Right lung (tissue), 5 donors: ENCODE measurements around the gene ALLC. TPM values are rescaled to one million over a fixed set of nuclear protein-coding genes. Genes with fewer than 3 reads are reported as not detected.
"Not testable (repeated sequence)": the region's sequence is repeated elsewhere in the genome, so short reads cannot be mapped to it uniquely, and the experiment has no call there.

Experiments used
- DNase-seq, 2 donors: peaks; one replicate each; pipeline ENCODE4 v3.0.0-alpha.2; 2013
- polyA plus RNA-seq, 5 donors: library from polyadenylated mRNA; unstranded; fragments of 120-200 nt; gene quantifications; one replicate each; pipeline versions ENCODE4 v1.2.1 to v1.2.3, GENCODE V29; 2013; ENCODE audit warnings: inconsistent platforms in 1 of 5, low replicate concordance in 1 of 5; ENCODE audit not compliant: insufficient read length in 5 of 5, insufficient read depth in 1 of 5

The ALLC gene
- polyA plus RNA-seq, 5 donors: not detected

DNA sequence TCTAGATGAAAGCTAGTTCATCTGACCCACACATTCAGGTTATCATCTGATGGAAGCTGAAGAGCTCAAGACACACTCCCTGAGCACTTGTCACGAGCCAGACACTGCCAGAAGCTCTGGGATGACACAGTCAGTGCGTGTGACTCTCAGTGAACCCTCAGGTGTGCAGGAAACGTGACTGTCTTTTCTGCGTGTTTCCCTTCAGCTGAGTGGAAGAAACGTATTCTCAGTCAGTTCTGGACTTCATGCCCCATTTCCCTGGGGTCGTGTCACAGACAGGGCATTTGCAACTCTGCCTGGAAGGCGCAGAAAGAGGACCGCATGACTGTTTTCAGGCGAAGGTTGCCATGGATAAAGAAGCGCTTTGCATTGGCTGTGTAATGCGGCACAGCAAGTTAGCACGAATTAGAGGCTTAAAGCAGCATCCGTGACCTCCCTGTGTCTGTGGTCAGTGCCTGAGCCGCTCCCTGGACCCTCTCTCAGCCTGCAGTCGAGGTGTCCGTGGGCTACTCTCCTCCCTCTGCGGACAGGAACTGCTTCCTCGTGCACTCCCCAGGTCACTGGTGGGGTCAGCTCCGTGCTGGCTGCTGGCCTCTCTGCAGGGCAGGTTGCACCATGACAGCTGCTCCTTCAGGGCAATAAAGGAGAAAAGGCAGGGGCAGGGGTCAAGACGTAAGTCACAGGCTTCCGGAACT is 3.3 kb upstream of the ALLC start:
- no peak for DNase-seq

DNA sequence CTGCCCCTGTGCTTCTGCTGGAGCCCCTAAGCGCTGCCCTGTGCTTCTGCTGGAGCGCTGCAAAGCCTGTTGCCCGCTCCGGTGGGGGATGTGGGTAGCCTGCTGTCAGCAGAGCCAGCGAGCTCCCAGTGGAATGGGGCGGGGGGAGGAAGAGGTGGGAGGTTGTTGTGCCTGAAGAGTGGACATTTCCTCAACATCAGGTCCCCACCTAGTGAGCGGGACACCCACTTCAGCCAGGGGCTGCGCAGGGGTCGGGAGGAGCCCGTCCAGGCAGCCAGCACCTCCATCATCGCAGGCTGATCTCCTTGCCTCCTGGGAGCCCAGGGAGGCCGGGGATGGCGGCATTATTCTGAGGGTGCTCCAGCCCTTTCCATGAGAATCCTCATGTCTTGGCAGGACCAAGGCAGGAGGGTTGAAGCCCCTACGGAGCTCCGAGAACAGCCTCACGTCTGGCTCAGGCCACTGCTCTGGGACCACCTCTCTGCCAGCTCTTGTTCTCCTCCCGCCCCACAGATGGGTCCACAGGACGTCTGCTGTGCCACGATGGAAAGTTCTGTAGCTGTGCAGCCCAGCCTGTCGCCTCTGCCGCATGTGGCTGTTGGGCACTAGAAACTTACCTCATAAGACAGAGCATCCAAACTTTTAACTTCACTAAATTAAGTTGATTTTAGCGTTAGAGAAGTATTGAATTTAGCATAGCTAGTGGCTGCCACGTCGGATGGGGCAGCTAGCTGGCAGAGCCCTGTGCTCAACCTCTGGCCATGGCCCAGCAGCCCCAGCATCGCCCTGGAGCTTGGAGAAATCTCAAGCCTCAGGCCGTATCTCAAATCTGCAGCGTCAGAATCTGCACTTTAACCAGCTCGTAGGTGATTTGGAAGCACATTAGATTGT is 1.9 kb upstream of the ALLC start:
- no peak for DNase-seq

DNA sequence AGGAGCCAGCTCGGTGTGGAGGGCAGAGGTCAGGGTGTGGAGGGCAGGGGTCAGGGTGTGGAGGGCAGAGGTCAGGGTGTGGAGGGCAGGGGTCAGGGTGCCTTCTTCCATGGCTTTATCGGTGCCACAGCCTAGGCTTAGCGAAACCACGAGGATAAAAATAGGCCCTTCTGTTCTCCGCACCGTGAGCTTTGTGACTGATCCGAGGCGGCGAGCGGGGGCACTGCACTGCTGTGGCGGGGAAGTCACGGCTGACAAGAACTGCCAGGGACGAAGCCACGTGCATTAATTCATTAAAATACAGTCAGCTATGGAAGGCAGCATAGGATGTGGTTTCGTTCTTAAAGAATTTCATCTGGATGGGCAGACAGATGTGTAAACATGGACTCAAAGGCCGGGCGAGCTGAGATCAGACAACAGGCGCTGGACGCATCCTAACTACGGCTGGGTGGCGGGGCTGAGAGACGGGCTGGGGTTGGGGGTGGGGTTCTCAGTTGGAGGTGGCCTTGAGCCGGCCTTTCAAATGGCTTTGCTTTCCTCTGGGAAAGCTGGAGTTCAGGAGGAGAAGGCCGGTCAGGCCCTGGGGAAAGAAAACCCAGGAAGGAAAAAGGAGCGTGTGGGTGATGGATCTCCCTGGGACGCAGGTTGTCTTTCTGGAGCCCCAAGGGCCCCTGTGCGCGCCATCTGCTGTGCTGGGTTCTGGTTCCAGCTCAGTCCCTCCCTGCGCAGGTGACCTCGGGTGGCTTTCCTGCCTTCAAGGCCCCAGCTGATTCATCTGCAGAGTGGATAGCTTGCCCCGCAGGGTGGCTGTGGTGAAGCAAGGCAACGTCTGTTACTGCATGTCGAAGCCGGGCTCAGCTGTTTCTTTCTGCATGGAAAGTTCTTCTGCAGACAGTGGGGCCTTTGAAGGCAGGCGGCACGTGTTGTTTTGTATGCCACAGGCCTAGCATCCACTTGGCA is 958 bp upstream of the ALLC start:
- no peak for DNase-seq

DNA sequence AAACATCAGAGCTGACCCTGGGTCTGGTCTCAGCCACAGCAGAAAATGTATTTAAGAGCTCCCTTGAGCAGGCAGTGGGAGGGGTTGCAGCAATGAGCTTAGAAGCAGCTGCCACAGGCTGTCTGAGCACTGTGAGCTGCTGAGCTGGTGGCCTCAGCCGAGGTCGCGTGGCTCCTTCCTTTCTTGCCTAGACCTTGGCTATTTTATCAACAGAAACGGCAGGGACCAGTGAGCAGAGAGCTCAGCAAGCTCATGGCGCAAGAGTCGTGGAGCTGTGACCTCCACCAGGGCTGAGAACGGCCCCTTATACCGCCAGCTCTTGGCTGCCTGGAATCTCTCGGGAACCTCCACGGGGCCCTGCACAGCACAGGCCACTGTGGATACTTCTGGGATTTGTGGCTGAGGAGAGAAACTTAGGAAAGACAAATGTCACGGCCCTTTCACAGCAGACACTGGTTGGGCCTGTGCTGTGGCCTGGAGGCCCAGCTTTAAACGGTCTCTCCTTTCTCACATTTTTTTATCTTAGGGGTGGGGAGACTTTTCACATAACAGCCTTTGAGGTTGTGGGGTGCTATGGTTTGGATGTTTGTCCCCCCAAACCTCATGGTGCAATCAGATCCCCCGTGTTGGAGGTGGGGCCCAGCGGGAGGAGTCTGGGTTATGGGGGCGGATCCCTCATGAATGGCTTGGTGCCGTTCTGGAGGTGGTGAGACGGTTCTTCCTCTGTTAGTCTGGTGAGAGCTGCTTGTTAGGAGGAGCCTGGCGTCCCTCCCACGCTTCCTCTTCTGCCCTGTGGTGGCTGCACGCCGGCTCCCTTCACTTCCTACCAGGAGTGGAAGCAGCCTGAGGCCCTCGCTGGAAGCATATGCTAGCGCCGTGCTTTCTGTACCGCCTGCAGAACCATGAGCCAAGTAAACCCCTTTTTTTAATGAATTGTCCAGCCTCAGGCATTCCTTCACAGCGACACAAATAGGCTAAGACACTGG is 1.7 kb downstream of the ALLC start:
- DNase-seq: peak; percentile 56 to 60

DNA sequence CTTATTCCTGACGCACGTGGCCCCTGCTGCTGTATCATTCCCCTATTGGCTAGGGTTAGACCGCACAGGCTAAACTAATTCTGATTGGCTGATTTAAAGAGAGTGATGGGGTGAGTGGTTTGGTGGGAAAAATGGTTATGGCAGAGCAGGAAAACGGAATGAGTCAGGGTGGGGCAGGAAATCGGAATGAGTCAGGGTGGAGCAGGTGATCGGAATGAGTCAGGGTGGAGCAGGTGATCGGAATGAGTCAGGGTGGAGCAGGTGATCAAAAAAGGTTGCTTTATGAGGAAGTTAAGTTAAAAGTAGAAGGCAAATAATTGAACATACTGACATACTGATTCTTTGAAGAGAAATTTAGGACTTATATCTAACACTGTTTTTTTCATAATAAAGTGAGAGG is 2.6 kb downstream of the ALLC start:
- DNase-seq: not testable (repeated sequence)

DNA sequence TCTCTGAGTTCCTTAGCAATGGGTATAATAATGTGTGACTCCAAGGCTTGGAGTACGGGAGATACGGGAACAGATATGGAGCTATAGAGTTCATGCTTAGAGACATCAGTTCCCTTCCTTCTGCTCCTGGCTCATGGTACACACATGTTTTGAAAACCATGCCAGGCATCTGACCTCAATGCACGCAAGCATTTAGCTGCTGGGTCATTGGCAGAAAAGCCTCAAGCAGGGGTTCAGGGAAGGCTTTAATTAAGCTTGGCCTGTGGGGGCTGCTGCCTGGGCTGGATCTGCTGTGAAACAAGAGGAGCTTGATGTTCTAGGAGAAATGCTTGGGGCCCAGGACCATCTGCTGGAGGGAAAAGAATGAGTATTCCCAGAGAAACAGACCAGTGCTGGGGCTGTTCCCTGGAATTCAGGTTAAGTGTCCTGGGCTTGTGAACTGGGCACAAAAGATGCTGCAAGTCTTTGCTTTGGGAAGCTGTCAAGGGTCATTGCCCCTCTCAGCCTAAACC is 3.2 kb downstream of the ALLC start:
- DNase-seq: no peak

DNA sequence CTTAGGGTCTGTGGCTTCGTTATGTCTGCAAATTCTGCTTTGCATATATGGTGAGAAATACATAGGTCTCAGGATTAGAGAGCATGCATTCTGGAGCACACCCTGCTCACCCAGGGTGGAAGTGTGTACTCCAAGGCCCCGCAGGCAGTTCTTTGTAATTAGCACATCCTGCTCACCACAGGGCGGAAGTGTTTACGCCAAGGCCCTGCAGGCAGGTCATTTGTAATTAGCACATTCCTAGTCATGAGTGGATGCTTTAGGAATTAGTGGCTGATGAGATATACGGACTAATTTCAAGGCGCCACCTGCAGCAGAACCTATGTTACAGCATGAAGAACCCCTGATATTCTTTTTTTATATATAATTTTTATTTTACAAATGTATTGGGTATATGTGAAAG is 4.2 kb downstream of the ALLC start:
- DNase-seq: no peak

DNA sequence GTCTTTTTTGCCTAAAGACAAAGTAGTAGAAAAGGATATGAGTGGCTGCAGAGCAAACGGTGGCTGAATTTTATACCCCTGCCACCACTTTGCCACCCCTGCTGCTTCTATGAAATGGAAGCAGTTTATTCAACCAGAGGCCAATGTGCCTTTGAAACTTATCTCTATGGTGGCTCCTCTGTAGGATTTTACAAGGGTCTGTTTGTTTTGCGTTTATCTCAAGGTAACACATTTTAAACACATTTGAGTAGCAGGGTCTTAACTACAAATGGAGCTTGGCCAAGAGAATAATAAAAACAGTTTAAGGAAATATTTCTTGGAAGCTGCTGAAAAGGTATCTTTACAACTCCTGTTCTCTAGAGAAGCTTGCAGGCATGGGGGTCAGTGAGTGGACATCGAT is 6.1 kb downstream of the ALLC start:
- no peak for DNase-seq

DNA sequence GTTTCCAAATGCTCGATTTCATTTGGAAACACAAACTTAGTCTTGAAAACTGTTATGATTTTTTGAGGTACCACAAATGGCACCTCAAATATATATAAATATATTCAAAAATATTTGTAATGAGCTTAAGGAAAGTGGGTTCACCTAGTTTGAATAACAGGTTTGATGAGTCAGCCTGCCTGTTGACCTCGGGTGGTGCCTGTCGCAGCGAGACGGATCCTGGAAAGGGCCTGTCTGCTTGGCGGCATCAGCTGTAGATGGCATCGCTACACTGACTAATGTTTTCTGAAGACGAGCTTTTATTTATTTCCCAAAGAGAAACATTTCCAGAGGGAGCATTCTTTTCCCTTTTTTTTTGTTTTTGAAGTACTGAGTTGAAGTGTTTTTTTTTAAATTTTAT is 6.9 kb downstream of the ALLC start:
- DNase-seq: no peak

DNA sequence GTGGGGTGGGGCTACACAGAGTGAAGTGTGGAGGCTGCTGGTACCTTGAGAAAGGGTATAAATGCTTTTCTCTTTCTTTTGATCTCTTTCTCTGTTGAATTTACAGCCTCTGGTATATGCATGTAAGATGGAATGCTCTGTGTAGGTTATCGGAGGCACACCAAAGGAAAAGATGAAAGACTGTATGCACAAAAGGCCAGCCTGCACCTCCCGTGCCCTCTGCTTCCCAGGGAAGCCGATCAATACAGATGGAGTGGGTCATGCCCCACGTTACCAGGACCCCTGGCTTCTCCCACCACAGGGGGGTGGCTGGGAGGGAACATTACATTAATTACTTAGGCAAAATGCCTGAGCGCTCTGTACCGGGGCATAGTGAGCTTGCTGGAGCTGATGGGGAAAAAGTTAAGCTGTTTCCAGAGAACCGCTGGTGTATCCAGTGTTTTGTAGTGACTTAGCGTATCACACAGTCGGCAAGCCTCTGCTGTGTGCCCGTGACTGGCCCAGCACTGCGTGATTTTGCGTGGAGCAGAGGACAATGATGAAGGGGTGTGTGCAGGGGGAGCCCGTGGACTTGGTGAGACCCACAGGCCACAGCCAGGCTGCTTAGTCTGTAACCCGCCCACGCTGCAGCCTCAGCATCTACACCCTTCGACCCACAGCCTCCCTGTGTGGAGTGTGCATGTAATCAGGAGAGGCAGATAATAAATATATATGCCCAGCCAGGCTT is 8.0 kb downstream of the ALLC start:
- no peak for DNase-seq

DNA sequence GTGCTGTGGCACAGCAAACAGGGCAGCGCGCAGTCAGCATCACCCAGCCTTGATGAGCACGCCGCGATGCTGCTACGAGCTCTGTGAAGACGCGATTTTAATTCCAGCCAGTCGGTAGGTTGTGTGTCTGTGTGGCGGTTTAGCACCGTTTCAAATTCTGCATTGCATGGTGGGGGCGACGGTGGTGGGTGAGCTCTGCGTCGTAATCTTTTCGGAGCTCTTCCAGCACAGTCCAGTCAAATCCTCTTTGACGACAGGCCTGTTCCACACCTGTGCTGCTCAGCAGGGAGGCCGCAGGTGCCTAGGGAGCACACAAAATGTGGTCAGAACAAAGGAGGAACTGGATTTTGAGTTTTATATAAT is 8.6 kb downstream of the ALLC start:
- no peak for DNase-seq

DNA sequence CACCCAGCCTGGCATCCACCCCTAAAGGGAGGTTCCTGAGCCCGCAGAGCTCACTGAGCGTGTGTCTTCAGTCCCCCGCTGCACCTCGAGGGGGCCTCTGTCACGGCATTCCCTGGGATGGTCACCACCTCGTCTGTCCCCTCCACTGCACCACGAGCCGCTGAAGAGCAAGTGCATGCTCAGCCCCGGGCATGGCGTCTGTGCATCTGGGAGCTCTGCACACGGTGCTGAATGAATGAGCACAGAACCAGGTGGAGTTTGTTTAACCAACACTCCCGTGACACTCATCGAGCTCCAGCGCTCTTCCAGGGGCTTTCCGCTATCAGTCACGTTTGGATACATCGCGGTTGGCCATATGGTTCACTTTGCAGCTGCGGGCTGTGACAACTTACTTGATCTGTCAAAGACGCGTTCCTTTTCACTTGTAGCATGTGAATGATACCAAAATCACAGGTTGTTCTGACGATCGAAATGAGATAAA is 9.2 kb downstream of the ALLC start:
- DNase-seq: peak; percentile 43 to 56

DNA sequence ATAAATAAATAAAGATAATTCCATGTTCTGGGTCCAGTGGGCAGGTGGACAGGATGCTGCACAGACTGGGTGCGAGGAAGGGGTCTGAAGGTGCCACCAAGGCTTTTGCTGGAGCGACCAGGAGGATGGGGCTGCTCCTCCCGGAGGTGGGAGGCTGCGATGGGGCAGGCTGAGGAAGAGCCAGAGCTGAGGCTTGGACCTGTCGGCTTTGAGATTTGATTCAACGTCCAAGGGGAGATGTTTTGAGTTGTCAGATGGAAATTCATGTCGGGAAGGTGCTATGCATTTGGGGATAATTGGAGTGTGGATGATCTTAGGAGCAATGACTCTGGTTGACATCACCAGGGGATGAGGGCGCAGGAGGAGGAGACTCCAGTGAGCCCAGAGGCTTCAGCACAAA is 11.7 kb downstream of the ALLC start:
- no peak for DNase-seq

DNA sequence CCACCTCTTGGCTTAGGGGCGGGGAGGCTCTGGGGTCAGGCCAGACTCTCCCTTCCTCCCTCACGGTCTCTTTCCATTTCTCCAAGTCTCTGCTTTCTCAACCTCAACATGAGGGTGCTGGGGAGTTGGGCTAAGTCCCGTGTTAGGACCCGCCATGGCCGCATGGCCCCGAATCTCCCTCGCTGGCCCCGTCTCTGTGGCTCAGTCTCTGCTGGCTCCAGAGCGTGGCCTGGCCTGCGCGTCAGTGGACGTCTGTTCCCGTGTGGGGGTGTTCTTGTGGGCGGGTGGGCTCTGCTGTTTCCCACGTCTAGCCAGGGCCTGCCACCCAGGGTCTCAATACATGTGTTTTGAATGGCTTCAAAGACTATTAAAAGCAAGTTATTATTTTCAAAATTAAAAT is 12.4 kb downstream of the ALLC start:
- no peak for DNase-seq

DNA sequence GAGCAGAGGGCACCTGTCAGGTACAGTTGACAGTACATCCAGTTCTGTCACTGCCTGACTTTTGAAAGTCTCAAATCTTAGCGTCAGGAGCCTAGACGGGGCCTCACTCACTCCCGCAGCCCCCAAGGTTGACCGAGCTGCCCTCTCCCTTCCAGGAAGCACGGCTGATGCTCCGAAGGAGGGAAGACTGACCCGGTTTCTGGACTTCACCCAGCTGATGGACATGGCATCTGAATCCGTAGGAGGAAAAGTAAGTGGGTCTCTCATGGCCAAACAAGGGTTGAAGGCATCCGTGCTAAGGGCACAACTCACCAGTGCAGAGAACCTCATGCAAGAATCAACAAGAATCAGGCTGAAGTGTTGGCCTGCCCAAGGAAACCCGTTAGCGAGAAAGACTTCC is 12.9 kb downstream of the ALLC start:
- DNase-seq: no peak

DNA sequence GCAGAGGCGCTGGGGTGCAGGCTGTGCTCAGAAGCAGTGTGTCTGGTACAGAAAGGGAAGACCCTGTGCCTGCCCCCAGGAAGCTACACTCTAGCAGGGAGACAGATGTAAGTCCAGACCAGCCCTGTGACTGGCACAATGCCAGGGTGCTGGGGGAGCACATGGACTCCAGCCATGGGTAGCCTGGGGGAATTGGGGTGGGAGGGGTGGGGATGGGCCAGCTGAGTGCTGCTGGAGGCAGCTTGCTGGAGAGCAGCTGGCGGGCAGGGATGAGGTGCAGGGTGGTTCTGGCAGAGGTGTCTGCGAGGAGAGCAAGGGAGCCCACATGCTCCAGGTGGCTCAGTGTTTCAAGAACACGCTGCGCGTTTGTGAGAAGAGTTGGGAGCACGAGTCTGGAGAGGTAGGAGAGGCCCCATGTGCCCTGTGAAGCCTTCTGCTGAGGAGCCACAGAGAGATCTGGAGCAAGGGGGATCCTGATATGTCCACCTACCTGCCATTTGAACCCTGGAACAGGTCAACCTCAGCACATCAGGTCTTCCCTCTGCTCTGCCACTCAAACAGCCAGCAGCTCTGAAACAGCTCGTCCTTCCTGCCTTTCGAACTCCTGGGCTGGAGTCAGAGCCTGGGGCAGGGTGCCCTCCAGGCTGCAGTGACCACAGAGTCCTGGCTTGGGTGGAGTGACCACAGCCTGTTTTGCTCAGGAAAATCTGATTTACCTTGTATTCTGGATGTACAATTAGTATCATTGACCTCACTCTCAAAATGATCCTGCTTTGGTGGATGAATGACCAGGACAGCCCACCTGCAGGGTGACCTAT is 15.1 kb downstream of the ALLC start:
- DNase-seq: no peak

DNA sequence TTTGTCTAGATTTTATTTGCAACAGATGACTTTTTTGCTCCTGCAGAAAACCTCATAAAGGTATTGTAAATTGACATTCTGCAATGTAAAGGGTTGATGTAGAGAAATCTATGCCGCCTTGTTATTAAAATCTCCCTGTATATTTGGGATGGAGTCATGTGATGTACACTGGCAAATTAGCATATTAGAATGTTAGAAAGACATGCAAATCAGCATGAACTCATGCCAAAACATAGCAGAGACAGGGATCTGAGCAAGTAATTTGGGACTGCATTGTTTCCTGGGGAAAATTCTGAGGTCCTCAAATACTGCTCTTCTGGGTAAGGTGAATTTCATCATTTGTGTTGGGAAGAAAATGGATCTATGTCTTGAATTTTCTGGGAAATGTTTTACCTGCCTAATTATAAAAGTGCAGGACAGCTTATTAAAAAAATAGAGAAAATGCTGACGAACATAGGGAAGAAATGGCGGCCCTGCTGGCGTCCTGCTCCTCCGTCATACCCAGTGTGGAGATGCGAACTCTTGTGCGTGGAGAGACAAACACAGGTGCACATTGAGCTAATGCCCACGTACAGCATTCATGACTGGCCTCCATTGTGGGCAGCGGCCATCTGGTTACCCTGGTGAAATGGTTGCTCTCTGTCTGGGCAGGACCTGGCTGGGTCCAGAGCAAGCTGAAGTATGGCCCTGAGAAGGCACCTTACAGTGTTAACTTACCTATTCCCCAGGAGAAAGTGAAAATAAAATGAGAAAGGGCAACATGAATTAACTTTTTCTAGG is 16.3 kb downstream of the ALLC start:
- no peak for DNase-seq

DNA sequence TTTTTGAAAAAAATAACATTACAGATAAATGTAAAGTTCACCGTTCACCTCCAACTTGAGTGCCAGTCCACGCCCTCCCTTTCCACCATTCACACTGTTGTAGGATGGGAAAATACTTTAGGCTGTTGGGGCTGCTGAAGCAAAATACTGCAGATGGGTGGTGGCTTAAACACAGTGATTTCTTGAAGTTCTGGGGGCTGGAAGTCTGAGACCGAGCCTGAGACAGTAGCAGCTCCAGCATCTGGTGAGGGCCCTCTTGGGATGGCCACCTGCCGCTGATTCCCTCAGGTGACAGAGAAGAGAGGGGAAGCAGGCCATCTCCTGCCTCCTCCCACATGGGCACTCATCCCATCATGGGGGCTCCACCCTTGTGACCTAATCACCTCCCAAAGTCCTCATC is 17.7 kb downstream of the ALLC start:
- DNase-seq: no peak
